ENCODE measurements around the gene SCYL1. TPM values are rescaled to one million over a fixed set of nuclear protein-coding genes. Genes with fewer than 3 reads are reported as not detected.

Gene SCYL1
- total and polyA plus RNA-seq, 4 experiments from 2014 or later: 22.9 to 81.3 (median 56.7) TPM

DNA sequence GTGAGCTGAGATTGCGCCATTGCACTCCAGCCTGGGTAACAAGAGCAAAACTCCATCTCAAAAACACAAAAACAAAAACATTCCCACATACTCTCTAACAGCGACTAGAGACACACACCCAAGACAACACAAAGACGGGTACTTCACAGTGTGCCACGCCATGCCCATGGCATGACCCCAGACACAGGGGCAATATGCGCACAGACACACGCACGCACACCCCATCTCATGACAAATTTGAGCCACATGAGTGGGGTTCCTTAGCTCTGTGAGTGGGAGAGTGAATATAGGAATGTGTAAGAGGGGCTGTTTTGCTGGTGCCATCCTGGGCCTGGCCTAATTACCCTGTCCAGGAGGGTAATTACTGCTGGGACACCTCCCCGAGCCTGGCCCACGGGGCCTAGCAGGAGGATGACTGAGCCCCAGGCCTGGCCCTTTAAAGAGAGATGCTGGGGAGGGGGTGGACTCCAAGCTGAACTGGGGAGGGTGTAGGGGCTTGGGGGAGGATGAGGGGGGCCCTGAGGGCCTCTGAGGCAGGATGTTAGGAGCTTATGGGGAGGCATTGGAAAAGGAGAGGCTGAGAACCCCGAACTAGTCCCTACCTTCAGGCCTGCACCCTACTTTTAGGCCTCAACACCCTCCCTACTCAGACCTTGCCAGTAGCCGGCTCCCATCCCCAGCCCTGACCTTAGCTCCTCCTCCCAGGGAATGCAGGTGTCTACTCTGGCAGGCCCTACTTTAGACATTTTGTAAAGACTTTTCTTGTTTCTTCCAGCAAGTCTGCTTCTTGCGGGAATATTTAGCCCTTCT lies 31.8 kb downstream of the SCYL1 start:
- H3K27ac Mint-ChIP-seq: peak overlapping the region; percentile 83 to 97 (median 93)
- Histone ChIP-seq H3K9me3 (ENCODE audit: control insufficient read depth in 1 of 2, low read length in 2 of 2) (no peaks in the 10 kb centered on the region), H3K27ac (ENCODE audit: low read depth, low read length) (peak overlapping the region; percentile 70), H3K4me1 (ENCODE audit: insufficient read depth, low read length) (peaks cover 79% of the 10 kb centered on the region), H3K36me3 (ENCODE audit: insufficient read depth, low read length) (peaks cover 2% of the 10 kb centered on the region), H3K27me3 (ENCODE audit: insufficient read depth, low read length) (no peaks in the 10 kb centered on the region), H3K4me3 (ENCODE audit: low read length in 2 of 2) (peak overlapping the region; percentile 36 to 51)
- ChIA-PET CTCF (ENCODE audit: partially characterized antibody) (interaction anchor here (1.0 to 2.8 kb wide), 6 partner anchors 9 to 70 kb away, joined by 3 to 13 read pairs (median 7); partner anchors contain the start of genes FAM89B and ZNRD2), POLR2A (ENCODE audit: partially characterized antibody) (interaction anchor here (0.6 to 18.2 kb wide), 12 partner anchors 10 to 334 kb away, joined by 3 to 403 read pairs (median 4); partner anchors contain the start of genes CCDC85B, EHBP1L1, FAM89B and MALAT1)
- peak overlapping the region; percentile 87 to 94 (median 91) for H3K4me3 Mint-ChIP-seq
- H3K4me1 Mint-ChIP-seq: peaks cover 46 to 74% (median 61%) of the 10 kb centered on the region in 4 donors
- intact Hi-C loops (cut with micrococcal nuclease): no loop called here
- DNase-seq: peak in 1 of 5 donors; percentile 37
- no peaks in the 10 kb centered on the region for H3K9me3 Mint-ChIP-seq
- peaks cover 6 to 8% of the 10 kb centered on the region in 2 donors for H3K36me3 Mint-ChIP-seq
- H3K27me3 Mint-ChIP-seq: no peaks in the 10 kb centered on the region

DNA sequence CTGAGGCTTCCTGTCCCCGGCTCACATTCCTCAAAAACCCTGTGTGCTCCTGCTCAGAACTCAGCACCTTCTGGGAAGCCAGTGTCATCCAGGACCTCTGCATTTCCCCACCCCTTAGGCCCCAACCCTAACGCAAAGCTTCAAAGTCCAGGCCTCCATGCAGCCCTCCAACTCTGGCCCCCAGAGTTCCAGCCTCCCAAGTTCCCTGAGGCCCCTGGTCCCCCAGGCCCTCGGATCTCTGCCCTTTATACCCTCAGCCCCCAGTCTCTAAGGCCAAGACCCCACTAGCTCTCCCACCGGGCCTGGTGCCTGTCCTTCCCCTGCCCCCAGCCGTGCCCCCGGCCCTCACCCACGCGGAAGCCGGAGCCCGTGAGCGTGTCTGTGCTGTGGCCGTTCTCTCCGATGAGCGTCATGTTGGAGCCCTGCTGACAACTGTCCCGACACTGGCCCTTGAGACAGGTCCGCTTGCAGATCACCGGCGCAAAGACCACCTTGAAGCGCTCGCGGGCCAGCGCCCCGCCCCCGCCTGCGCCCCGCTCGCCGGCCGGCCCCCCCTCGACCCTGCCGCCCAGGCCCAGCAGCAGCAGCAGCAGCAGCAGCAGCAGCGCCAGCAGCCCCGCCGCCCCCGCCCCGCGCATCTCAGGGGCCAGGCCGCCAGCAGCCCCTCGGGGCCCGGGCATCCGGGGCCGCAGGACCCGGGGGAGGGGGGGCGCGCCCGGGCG lies 32.6 kb downstream of the SCYL1 start:
- no peaks in the 10 kb centered on the region for H3K36me3 ChIP-seq (ENCODE audit: insufficient read depth, low read length)
- POLR2A ChIA-PET (ENCODE audit: partially characterized antibody): interaction anchor here (0.6 to 18.2 kb wide), 12 partner anchors 11 to 333 kb away, joined by 3 to 403 read pairs (median 4); partner anchors contain the start of genes CCDC85B, EHBP1L1, FAM89B and MALAT1
- Mint-ChIP-seq H3K9me3 (no peaks in the 10 kb centered on the region), H3K4me3 (peak overlapping the region; percentile 87 to 94 (median 91)), H3K27me3 (no peaks in the 10 kb centered on the region), H3K27ac (peak overlapping the region; percentile 83 to 97 (median 93)), H3K36me3 (peaks cover under 1 to 1% of the 10 kb centered on the region in 2 donors), H3K4me1 (peaks cover 41 to 72% (median 58%) of the 10 kb centered on the region in 4 donors)
- peak in 1 of 5 donors; percentile 33 for DNase-seq
- H3K27me3 ChIP-seq (ENCODE audit: insufficient read depth, low read length): no peaks in the 10 kb centered on the region
- intact Hi-C loops (cut with micrococcal nuclease): loop anchor here (1.0 kb wide), 1 partner anchor 13 kb away; the partner anchor contains the start of gene ZNRD2
- CTCF ChIA-PET (ENCODE audit: partially characterized antibody): interaction anchor here (1.0 to 2.8 kb wide), 6 partner anchors 8 to 69 kb away, joined by 3 to 13 read pairs (median 7); partner anchors contain the start of genes FAM89B and ZNRD2
- H3K4me3 ChIP-seq (ENCODE audit: low read length in 2 of 2): peak overlapping the region; percentile 36 to 51
- H3K9me3 ChIP-seq (ENCODE audit: control insufficient read depth in 1 of 2, low read length in 2 of 2): no peaks in the 10 kb centered on the region
- H3K27ac ChIP-seq (ENCODE audit: low read depth, low read length): peak overlapping the region; percentile 70
- H3K4me1 ChIP-seq (ENCODE audit: insufficient read depth, low read length): peaks cover 71% of the 10 kb centered on the region

DNA sequence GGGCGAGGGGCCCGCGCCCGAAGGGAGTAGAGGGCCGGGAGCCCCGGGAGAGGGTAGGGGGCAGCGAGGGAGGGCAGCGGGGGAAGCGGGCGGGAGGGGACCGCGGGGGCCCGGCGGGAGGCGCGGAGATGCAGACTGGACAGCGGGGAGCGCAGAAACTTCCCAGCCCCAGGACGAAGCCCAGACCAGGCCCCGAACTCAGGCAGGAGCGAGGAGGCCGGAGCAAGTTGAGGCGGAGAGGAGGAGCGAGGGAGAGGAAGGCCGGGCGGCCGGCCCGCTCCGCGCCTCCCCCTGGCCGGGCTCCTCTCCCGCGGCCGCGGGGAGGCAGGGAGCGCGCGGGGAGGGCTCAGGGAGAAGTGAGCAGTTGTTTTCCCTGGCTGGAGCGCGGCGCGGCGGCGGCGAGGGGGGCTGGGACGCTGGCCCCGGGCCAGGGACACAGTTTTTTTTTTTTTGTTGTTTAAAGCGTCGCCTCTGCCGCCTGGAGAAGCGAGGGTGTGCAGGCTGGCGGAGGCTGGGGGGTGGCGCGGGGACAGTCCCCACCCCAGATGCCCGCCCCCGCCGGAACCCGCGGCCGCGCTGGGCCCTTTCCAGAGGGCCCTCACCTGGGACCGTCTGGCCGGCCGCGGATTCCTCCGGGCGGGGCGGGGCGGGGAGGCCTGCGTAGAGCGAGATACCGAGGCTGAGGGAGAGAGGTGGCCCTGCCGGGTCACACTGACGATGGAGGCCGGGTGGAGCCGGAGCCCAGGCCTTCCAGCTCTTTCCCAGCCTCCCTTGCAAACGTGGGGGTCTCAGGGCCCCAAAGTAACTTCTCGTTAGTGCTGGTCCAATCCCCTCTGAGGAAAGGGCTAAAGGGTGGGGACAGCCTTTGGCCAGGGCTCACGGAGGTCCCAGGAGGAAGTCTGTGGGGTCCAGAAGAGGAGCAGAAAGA lies 33.4 kb downstream of the SCYL1 start, which contains the start of gene LTBP3:
Gene LTBP3 (minus strand): TSS at position 358 of the 928 bp plus-strand sequence. CDS start 400 bp downstream, outside the sequence.
- Mint-ChIP-seq H3K27me3 (no peaks in the 10 kb centered on the region), H3K9me3 (no peaks in the 10 kb centered on the region), H3K4me1 (peaks cover 39 to 66% (median 53%) of the 10 kb centered on the region in 4 donors), H3K27ac (peak within 1 kb of the TSS; percentile 85 to 97 (median 93)), H3K4me3 (peak within 1 kb of the TSS; percentile 87 to 94 (median 91)), H3K36me3 (peaks cover 0 to 1% of the 10 kb centered on the region in 2 donors)
- Histone ChIP-seq H3K27me3 (ENCODE audit: insufficient read depth, low read length) (no peaks in the 10 kb centered on the region), H3K4me3 (ENCODE audit: low read length in 2 of 2) (peak within 1 kb of the TSS; percentile 52), H3K9me3 (ENCODE audit: control insufficient read depth in 1 of 2, low read length in 2 of 2) (no peaks in the 10 kb centered on the region), H3K27ac (ENCODE audit: low read depth, low read length) (peak within 1 kb of the TSS; percentile 70), H3K4me1 (ENCODE audit: insufficient read depth, low read length) (peaks cover 65% of the 10 kb centered on the region), H3K36me3 (ENCODE audit: insufficient read depth, low read length) (no peaks in the 10 kb centered on the region)
- CTCF ChIA-PET (ENCODE audit: partially characterized antibody): interaction anchor here (0.9 to 1.6 kb wide), 4 partner anchors 8 to 30 kb away, joined by 3 read pairs; no protein-coding TSS in a partner anchor
- peak in 3 of 5 donors; percentile 42 to 54 (median 44) for DNase-seq
- intact Hi-C loops (cut with micrococcal nuclease): loop anchor here (1.0 kb wide), 1 partner anchor 12 kb away; the partner anchor contains the start of gene ZNRD2
- POLR2A ChIA-PET (ENCODE audit: partially characterized antibody): interaction anchor here (0.6 to 18.2 kb wide), 9 partner anchors 12 to 114 kb away, joined by 3 to 403 read pairs (median 5); partner anchors contain the start of genes EHBP1L1, FAM89B, SCYL1 and ZNRD2

DNA sequence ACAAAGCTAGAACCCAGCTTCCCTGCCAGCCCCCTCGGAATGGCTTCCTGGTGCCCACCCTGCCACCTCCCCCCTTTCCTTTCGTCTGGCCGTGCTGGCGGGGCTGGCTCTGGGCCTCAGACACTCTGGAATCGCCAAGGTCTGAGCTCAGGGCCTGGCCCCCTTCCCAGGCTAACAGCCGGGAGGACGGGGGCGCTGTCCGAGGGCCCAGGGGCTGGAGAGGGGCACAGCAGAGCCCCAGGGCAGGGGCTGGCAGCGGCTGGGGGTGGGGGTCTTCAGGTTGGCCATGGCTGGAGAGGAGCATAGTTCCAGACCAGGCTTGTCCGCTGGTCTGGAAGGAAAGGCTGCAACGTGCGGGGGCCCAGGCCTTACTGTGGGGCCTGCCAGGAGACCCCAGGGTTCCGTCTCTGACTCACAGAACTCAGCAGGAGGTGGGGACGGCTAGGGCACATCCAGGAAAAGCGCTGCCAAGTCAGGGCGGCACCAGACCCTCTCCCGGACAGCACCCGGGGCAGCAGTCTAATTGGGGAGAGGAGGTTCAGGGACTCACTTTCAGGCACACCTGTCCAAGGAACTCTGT lies 34.1 kb downstream of the SCYL1 start:
- no peaks in the 10 kb centered on the region for H3K9me3 Mint-ChIP-seq
- peaks cover 41 to 69% (median 56%) of the 10 kb centered on the region in 4 donors for H3K4me1 Mint-ChIP-seq
- Histone ChIP-seq H3K27ac (ENCODE audit: low read depth, low read length) (peak overlapping the region; percentile 70), H3K4me1 (ENCODE audit: insufficient read depth, low read length) (peaks cover 65% of the 10 kb centered on the region), H3K9me3 (ENCODE audit: control insufficient read depth in 1 of 2, low read length in 2 of 2) (no peaks in the 10 kb centered on the region), H3K27me3 (ENCODE audit: insufficient read depth, low read length) (no peaks in the 10 kb centered on the region), H3K36me3 (ENCODE audit: insufficient read depth, low read length) (no peaks in the 10 kb centered on the region), H3K4me3 (ENCODE audit: low read length in 2 of 2) (peak overlapping the region; percentile 52)
- no peaks in the 10 kb centered on the region for H3K27me3 Mint-ChIP-seq
- peak overlapping the region; percentile 55 to 88 (median 81) for H3K27ac Mint-ChIP-seq
- DNase-seq: peak in 1 of 5 donors; percentile 35
- peaks cover 0 to 1% of the 10 kb centered on the region in 2 donors for H3K36me3 Mint-ChIP-seq
- peak overlapping the region; percentile 52 to 73 (median 66) for H3K4me3 Mint-ChIP-seq
- CTCF ChIA-PET (ENCODE audit: partially characterized antibody): interaction anchor here (0.9 to 1.6 kb wide), 4 partner anchors 8 to 29 kb away, joined by 3 read pairs; no protein-coding TSS in a partner anchor
- intact Hi-C loops (cut with micrococcal nuclease): loop anchor here (1.0 kb wide), 1 partner anchor 11 kb away; the partner anchor contains the start of gene ZNRD2
- POLR2A ChIA-PET (ENCODE audit: partially characterized antibody): interaction anchor here (0.7 to 18.2 kb wide), 7 partner anchors 12 to 61 kb away, joined by 3 to 403 read pairs (median 5); partner anchors contain the start of genes EHBP1L1, FAM89B, SCYL1 and ZNRD2

DNA sequence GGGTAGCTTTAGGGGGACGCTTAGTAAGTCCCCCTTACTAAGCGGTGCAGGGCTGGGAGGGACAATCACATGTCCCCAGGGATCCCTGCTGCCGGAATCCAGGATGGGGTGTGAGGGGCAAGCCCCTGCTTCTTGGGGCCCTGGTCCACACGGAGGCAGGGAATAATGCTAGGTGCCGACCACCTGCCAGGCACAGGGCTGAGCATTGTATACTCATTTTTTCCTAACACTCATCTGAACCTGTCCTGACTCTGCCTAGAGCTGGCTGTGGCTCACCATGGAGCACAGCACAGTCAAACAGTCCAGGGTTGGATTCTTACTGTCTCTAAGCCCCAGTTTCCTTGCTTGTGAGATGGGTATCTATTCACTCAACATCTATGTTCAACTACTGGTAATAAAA lies 34.7 kb downstream of the SCYL1 start:
- DNase-seq: peak in 1 of 5 donors; percentile 33
- Mint-ChIP-seq H3K9me3 (no peaks in the 10 kb centered on the region), H3K27ac (peak overlapping the region; percentile 55 to 90 (median 81)), H3K27me3 (no peaks in the 10 kb centered on the region), H3K4me3 (peak overlapping the region; percentile 21 to 70 (median 59)), H3K4me1 (peaks cover 37 to 65% (median 52%) of the 10 kb centered on the region in 4 donors), H3K36me3 (peaks cover 0 to 1% of the 10 kb centered on the region in 2 donors)
- Histone ChIP-seq H3K9me3 (ENCODE audit: control insufficient read depth in 1 of 2, low read length in 2 of 2) (no peaks in the 10 kb centered on the region), H3K4me1 (ENCODE audit: insufficient read depth, low read length) (peaks cover 63% of the 10 kb centered on the region), H3K27ac (ENCODE audit: low read depth, low read length) (peak overlapping the region; percentile 70), H3K27me3 (ENCODE audit: insufficient read depth, low read length) (no peaks in the 10 kb centered on the region), H3K36me3 (ENCODE audit: insufficient read depth, low read length) (no peaks in the 10 kb centered on the region), H3K4me3 (ENCODE audit: low read length in 2 of 2) (no peak overlapping the region)
- intact Hi-C loops (cut with micrococcal nuclease): no loop called here
- CTCF ChIA-PET (ENCODE audit: partially characterized antibody): interaction anchor here (0.9 to 1.6 kb wide), 5 partner anchors 9 to 29 kb away, joined by 3 to 6 read pairs (median 3); no protein-coding TSS in a partner anchor
- POLR2A ChIA-PET (ENCODE audit: partially characterized antibody): interaction anchor here (1.3 to 18.2 kb wide), 7 partner anchors 11 to 62 kb away, joined by 4 to 403 read pairs (median 7); partner anchors contain the start of genes EHBP1L1, FAM89B, SCYL1 and ZNRD2

All from CD4-positive, alpha-beta memory T cell (primary cell).